Measurements from ENCODE around the gene KCTD20. TPM values are rescaled to one million over a fixed set of nuclear protein-coding genes. Genes with fewer than 3 reads are reported as not detected.
"Not testable (repeated sequence)": the region's sequence is repeated elsewhere in the genome, so short reads cannot be mapped to it uniquely, and the experiment has no call there.

KCTD20 gene
- 10 to 100 TPM; 28.7 to 39.7 (median 32.9) TPM for total RNA-seq

GRCh38 chr6:36442671-36443470 is at the start of gene KCTD20, which contains the start of gene PXT1:
KCTD20 (plus strand) TSS chr6:36443000; CDS start chr6:36470098, 27,098 bp downstream.
PXT1 (minus strand) TSS chr6:36442854; CDS start chr6:36426082, 16,772 bp downstream.
- H3K27me3 ChIP-seq, result no peaks in the 10 kb centered on the region
- H3K4me3 ChIP-seq, result peak within 1 kb of the TSS; percentile 86 to 96 (median 92)
- intact Hi-C loops (cut with DNase I; ENCODE audit: low total_unique reads), result loop anchor here (1.0 to 10.0 kb wide), 4 partner anchors 20 to 544 kb away; partner anchors contain the start of genes CDKN1A and MTCH1
- DNase-seq, result peak; percentile 73 to 89
- H3K36me3 ChIP-seq, result no peaks in the 10 kb centered on the region
- H3K27ac ChIP-seq, result peak within 1 kb of the TSS; percentile 97 to 99 (median 98)
- peak; percentile 73 to 75 for ATAC-seq
- TF ChIP-seq POLR2A (IDR thresholded peaks at IDR 0.05), result peak; percentile 94
- TF ChIP-seq CTCF (IDR thresholded peaks at IDR 0.05 in 4 of 5, conservative IDR thresholded peaks at IDR 0.05 in 1 of 5), result peak in 2 of 5 experiments; percentile 26 to 40
- no peaks in the 10 kb centered on the region for H3K9me3 ChIP-seq
- peaks cover 35 to 37% of the 10 kb centered on the region in 2 donors for H3K4me1 ChIP-seq
- in situ Hi-C loops (cut with MboI; ENCODE audit: low sequenced_read_pairs in 4 of 4), result loop anchor here in 2 of 4 donors (25.0 kb wide), 2 partner anchors 144 to 244 kb away; partner anchors contain the start of genes CDKN1A (in 1 of the 2), RAB44 (in 1 of the 2) and SRSF3 (in 1 of the 2)

GRCh38 chr6:36399970-36400369 is 42.8 kb upstream of the KCTD20 start:
- Histone ChIP-seq H3K9me3 (no peaks in the 10 kb centered on the region), H3K4me3 (no peak overlapping the region), H3K36me3 (no peaks in the 10 kb centered on the region), H3K4me1 (no peaks in the 10 kb centered on the region), H3K27ac (no peak overlapping the region), H3K27me3 (no peaks in the 10 kb centered on the region)
- in situ Hi-C loops (cut with MboI; ENCODE audit: low sequenced_read_pairs in 4 of 4) (no loop called here), intact Hi-C loops (cut with DNase I; ENCODE audit: low total_unique reads) (no loop called here)
- DNase-seq (no peak), ATAC-seq (no peak)
- TF ChIP-seq CTCF (IDR thresholded peaks at IDR 0.05 in 4 of 5, conservative IDR thresholded peaks at IDR 0.05 in 1 of 5), result no peak
- TF ChIP-seq POLR2A (IDR thresholded peaks at IDR 0.05), result no peak

- in situ Hi-C loops (cut with MboI; ENCODE audit: low sequenced_read_pairs in 4 of 4) (no loop called here), intact Hi-C loops (cut with DNase I; ENCODE audit: low total_unique reads) (no loop called here)
- TF ChIP-seq CTCF (IDR thresholded peaks at IDR 0.05 in 4 of 5, conservative IDR thresholded peaks at IDR 0.05 in 1 of 5), result no peak
- no peak for TF ChIP-seq POLR2A (IDR thresholded peaks at IDR 0.05)
- no peaks in the 10 kb centered on the region for H3K27me3 ChIP-seq
- H3K36me3 ChIP-seq, result no peaks in the 10 kb centered on the region
- ATAC-seq (no peak), DNase-seq (no peak)
- H3K4me3 ChIP-seq, result no peak overlapping the region
- no peaks in the 10 kb centered on the region for H3K9me3 ChIP-seq
- H3K4me1 ChIP-seq, result no peaks in the 10 kb centered on the region
- H3K27ac ChIP-seq, result no peak overlapping the region
Measured at GRCh38 chr6:36402481-36402880, 40.3 kb upstream of the KCTD20 start.

GRCh38 chr6:36404164-36404563 is 38.6 kb upstream of the KCTD20 start:
- Histone ChIP-seq H3K36me3 (no peaks in the 10 kb centered on the region), H3K4me3 (no peak overlapping the region), H3K4me1 (no peaks in the 10 kb centered on the region), H3K27me3 (no peaks in the 10 kb centered on the region), H3K27ac (no peak overlapping the region), H3K9me3 (no peaks in the 10 kb centered on the region)
- in situ Hi-C loops (cut with MboI; ENCODE audit: low sequenced_read_pairs in 4 of 4), result no loop called here
- DNase-seq, result no peak
- no peak for ATAC-seq
- intact Hi-C loops (cut with DNase I; ENCODE audit: low total_unique reads), result no loop called here
- TF ChIP-seq CTCF (IDR thresholded peaks at IDR 0.05 in 4 of 5, conservative IDR thresholded peaks at IDR 0.05 in 1 of 5) (no peak), POLR2A (IDR thresholded peaks at IDR 0.05) (no peak)

GRCh38 chr6:36409718-36410117 is 33.1 kb upstream of the KCTD20 start:
- intact Hi-C loops (cut with DNase I; ENCODE audit: low total_unique reads); H3K4me3 ChIP-seq; H3K27ac ChIP-seq; ATAC-seq; H3K4me1 ChIP-seq; in situ Hi-C loops (cut with MboI; ENCODE audit: low sequenced_read_pairs in 4 of 4); DNase-seq; H3K27me3 ChIP-seq; H3K9me3 ChIP-seq; H3K36me3 ChIP-seq: not testable (repeated sequence)

Data from gastrocnemius medialis (tissue), 4 donors.